ENCODE data around the gene NFIA. TPM values are rescaled to one million over a fixed set of nuclear protein-coding genes. Genes with fewer than 3 reads are reported as not detected.

Gene NFIA
- total RNA-seq, 1 donor from 2014 or later: 16.2 TPM

GRCh38 chr1:61486783-61487536 is 404.6 kb downstream of the NFIA start:
- no peak overlapping the region for H3K4me3 Mint-ChIP-seq (ENCODE audit: unreplicated experiment)
- no peak overlapping the region for H3K27ac Mint-ChIP-seq (ENCODE audit: unreplicated experiment)
- H3K36me3 Mint-ChIP-seq (ENCODE audit: low read depth, unreplicated experiment): no peaks in the 10 kb centered on the region
- no peak for TF ChIP-seq CTCF (IDR thresholded peaks at IDR 0.05; ENCODE audit: unreplicated experiment)
- no peaks in the 10 kb centered on the region for H3K4me1 Mint-ChIP-seq (ENCODE audit: unreplicated experiment)
- no peak for DNase-seq (ENCODE audit: low spot score)
- no peaks in the 10 kb centered on the region for H3K9me3 Mint-ChIP-seq (ENCODE audit: unreplicated experiment)
- no peaks in the 10 kb centered on the region for H3K27me3 Mint-ChIP-seq (ENCODE audit: unreplicated experiment)

GRCh38 chr1:61487801-61488200 is 405.4 kb downstream of the NFIA start:
- Mint-ChIP-seq H3K27me3 (ENCODE audit: unreplicated experiment) (no peaks in the 10 kb centered on the region), H3K36me3 (ENCODE audit: low read depth, unreplicated experiment) (no peaks in the 10 kb centered on the region), H3K9me3 (ENCODE audit: unreplicated experiment) (no peaks in the 10 kb centered on the region), H3K27ac (ENCODE audit: unreplicated experiment) (no peak overlapping the region), H3K4me3 (ENCODE audit: unreplicated experiment) (no peak overlapping the region), H3K4me1 (ENCODE audit: unreplicated experiment) (no peaks in the 10 kb centered on the region)
- TF ChIP-seq CTCF (IDR thresholded peaks at IDR 0.05; ENCODE audit: unreplicated experiment): no peak
- no peak for DNase-seq (ENCODE audit: low spot score)

- no peak for TF ChIP-seq CTCF (IDR thresholded peaks at IDR 0.05; ENCODE audit: unreplicated experiment)
- Mint-ChIP-seq H3K36me3 (ENCODE audit: low read depth, unreplicated experiment) (no peaks in the 10 kb centered on the region), H3K4me1 (ENCODE audit: unreplicated experiment) (peaks cover 2% of the 10 kb centered on the region), H3K27me3 (ENCODE audit: unreplicated experiment) (peaks cover 2% of the 10 kb centered on the region), H3K9me3 (ENCODE audit: unreplicated experiment) (no peaks in the 10 kb centered on the region), H3K27ac (ENCODE audit: unreplicated experiment) (no peak overlapping the region), H3K4me3 (ENCODE audit: unreplicated experiment) (no peak overlapping the region)
- no peak for DNase-seq (ENCODE audit: low spot score)
Measured at GRCh38 chr1:61490924-61491323, 408.6 kb downstream of the NFIA start.

GRCh38 chr1:61491497-61491896 is 409.1 kb downstream of the NFIA start:
- no peaks in the 10 kb centered on the region for H3K36me3 Mint-ChIP-seq (ENCODE audit: low read depth, unreplicated experiment)
- DNase-seq (ENCODE audit: low spot score): no peak
- no peak for TF ChIP-seq CTCF (IDR thresholded peaks at IDR 0.05; ENCODE audit: unreplicated experiment)

GRCh38 chr1:61494000-61494399 is 411.6 kb downstream of the NFIA start:
- no peak overlapping the region for H3K27ac Mint-ChIP-seq (ENCODE audit: unreplicated experiment)
- no peak for DNase-seq (ENCODE audit: low spot score)
- H3K9me3 Mint-ChIP-seq (ENCODE audit: unreplicated experiment): no peaks in the 10 kb centered on the region
- TF ChIP-seq CTCF (IDR thresholded peaks at IDR 0.05; ENCODE audit: unreplicated experiment): no peak
- no peak overlapping the region for H3K4me3 Mint-ChIP-seq (ENCODE audit: unreplicated experiment)
- H3K27me3 Mint-ChIP-seq (ENCODE audit: unreplicated experiment): peaks cover 3% of the 10 kb centered on the region
- H3K4me1 Mint-ChIP-seq (ENCODE audit: unreplicated experiment): peaks cover 2% of the 10 kb centered on the region
- H3K36me3 Mint-ChIP-seq (ENCODE audit: low read depth, unreplicated experiment): no peaks in the 10 kb centered on the region

More at GRCh38 chr1:61491497-61491896, 409.1 kb downstream of the NFIA start:
- Mint-ChIP-seq H3K27ac (ENCODE audit: unreplicated experiment) (no peak overlapping the region), H3K4me3 (ENCODE audit: unreplicated experiment) (no peak overlapping the region), H3K4me1 (ENCODE audit: unreplicated experiment) (peaks cover 2% of the 10 kb centered on the region), H3K27me3 (ENCODE audit: unreplicated experiment) (peaks cover 2% of the 10 kb centered on the region), H3K9me3 (ENCODE audit: unreplicated experiment) (no peaks in the 10 kb centered on the region)

All from endothelial cell (in vitro differentiated cells).